GM19324 (cell line): Measurements from ENCODE around the gene DCXR.

Source experiments
- ATAC-seq: cut with Tn5 transposase; IDR thresholded peaks from one replicate; pipeline ENCODE4 v1.9.1; 2021; ENCODE audit warnings: mild to moderate bottlenecking, moderate library complexity; ENCODE audit not compliant: unreplicated experiment, low FRiP score

DCXR gene

DNA sequence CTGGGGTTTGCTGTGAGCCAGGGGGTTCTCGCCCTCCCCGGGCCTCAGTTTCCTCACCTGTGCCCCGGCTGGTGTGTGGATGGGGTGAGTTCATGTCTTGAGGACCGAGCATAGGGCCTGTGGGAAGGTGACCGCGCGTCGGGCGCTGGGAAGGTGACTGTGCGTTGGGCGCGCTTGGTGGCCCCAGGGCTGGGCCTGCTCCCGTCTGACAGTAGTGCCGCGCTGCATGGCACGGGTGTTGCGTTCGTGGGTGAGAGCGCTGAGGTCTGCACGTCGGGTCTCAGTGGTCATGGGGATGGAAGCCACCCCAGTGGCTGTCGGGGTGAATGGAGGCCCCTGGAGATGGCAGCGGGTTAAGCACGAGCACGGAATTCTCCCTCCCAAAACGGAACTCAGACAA, 50.9 kb downstream of the DCXR start:
- no peak for ATAC-seq
